Panc1 (cell line): ENCODE data around the gene GPR27. TPM values are rescaled to one million over a fixed set of nuclear protein-coding genes. Genes with fewer than 3 reads are reported as not detected.

Experiments
- ATAC-seq: fragments of 200-7000 bp; cut with Tn5 transposase; 2 replicates; pipeline ENCODE4 v1.9.1; 2020; ENCODE audit warnings: mild to moderate bottlenecking, moderate library complexity
- BruUV-seq: library from RNA; stranded (reverse); fragments of 400-500 nt; replicated peaks from 2 replicates; lab custom pipeline; 2021; lab: Mats Ljungman, UMichigan
- CTCF ChIA-PET: fragments of 300-600 bp; sonication (Branson Sonifier 250); formaldehyde crosslinking; loops from one replicate; lab custom pipeline; 2022; ENCODE audit warnings: antibody characterized with exemption; lab: Charles Lee
- POLR2A ChIA-PET: fragments of 300-600 bp; sonication (Branson Sonifier 250); formaldehyde crosslinking; loops from one replicate; lab custom pipeline; 2022; ENCODE audit warnings: antibody characterized with exemption; lab: Charles Lee
- DNase-seq: peaks from one replicate; pipeline ENCODE4 v3.0.0-alpha.2; 2010; ENCODE audit warnings: low read depth, low spot score
- H3K27ac ChIP-seq: 2 replicates; pipeline ENCODE4 v1.5.1; 2011; ENCODE audit warnings: mild to moderate bottlenecking, low read length, inconsistent platforms
- H3K27me3 ChIP-seq: fragments of 200-500 bp; sonication (Bioruptor generic); 2 replicates; pipeline ENCODE4 v1.6.0; 2014; ENCODE audit warnings: low read length, inconsistent platforms; ENCODE audit not compliant: control insufficient read depth, insufficient read depth
- H3K36me3 ChIP-seq: fragments of 200-500 bp; sonication (Bioruptor generic); 2 replicates; pipeline ENCODE4 v1.5.1; 2014; ENCODE audit warnings: inconsistent platforms, mild to moderate bottlenecking, low read length, moderate library complexity; ENCODE audit not compliant: control insufficient read depth, insufficient read depth
- H3K4me1 ChIP-seq: 2 replicates; pipeline ENCODE4 v1.5.1; 2011; ENCODE audit warnings: inconsistent platforms, mild to moderate bottlenecking, low read length, moderate library complexity; ENCODE audit not compliant: control insufficient read depth, insufficient read depth
- H3K4me3 ChIP-seq, 2 experiments: 2 replicates each; pipeline ENCODE4 v1.5.1; 2011 to 2012; ENCODE audit warnings: low read depth in 2 of 2, low read length in 2 of 2, mild to moderate bottlenecking in 2 of 2, inconsistent platforms in 1 of 2, moderate library complexity in 1 of 2
- H3K9me3 ChIP-seq: fragments of 200-500 bp; sonication (Bioruptor generic); 2 replicates; pipeline ENCODE4 v1.5.1; 2014; ENCODE audit warnings: low read depth, mild to moderate bottlenecking, inconsistent platforms, low read length, moderate library complexity; ENCODE audit not compliant: control insufficient read depth, insufficient read depth
- CTCF ChIP-seq: fragments of 450-650 bp; IDR thresholded peaks from 2 replicates; pipeline ENCODE4 v1.5.1; 2017; ENCODE audit warnings: mild to moderate bottlenecking
- POLR2AphosphoS5 ChIP-seq: IDR thresholded peaks from 2 replicates; pipeline ENCODE4 v1.6.1; 2012; ENCODE audit warnings: mild to moderate bottlenecking, low read depth, low read length, moderate library complexity
- REST ChIP-seq, 2 experiments: IDR thresholded peaks; 2 replicates each; pipeline ENCODE4 v1.6.1; 2011 to 2012; ENCODE audit warnings: low read depth in 2 of 2, control low read depth in 1 of 2, low read length in 1 of 2, mild to moderate bottlenecking in 1 of 2, moderate library complexity in 1 of 2; ENCODE audit not compliant: insufficient read depth in 1 of 2
- SIN3A ChIP-seq: IDR thresholded peaks from 2 replicates; pipeline ENCODE4 v1.6.1; 2012; ENCODE audit warnings: low read depth, mild to moderate bottlenecking, low read length, moderate library complexity, borderline replicate concordance; ENCODE audit not compliant: insufficient read depth
- TCF7L2 ChIP-seq: IDR thresholded peaks from 2 replicates; pipeline ENCODE4 v1.6.1; 2011; ENCODE audit warnings: mild to moderate bottlenecking, low read depth, low read length, inconsistent platforms
- in situ Hi-C: cut with HindIII; loops from 2 replicates; pipeline ENCODE4 v1.10.0; 2016; ENCODE audit warnings: low sequenced_read_pairs, low pct_unique_long_range_greater_than_20kb
- intact Hi-C: fragments of 100-400 bp; cut with micrococcal nuclease; formaldehyde crosslinking; loops from one replicate; pipeline ENCODE4 v1.10.0; 2022; ENCODE audit not compliant: unreplicated experiment
- total RNA-seq: library from RNA; stranded (reverse); gene quantifications from one replicate; pipeline ENCODE4 v1.2.1, GENCODE V29; 2021; ENCODE audit not compliant: unreplicated experiment

GPR27 gene
- total RNA-seq, 1 experiment from 2014 or later: 0.15 TPM

- Histone ChIP-seq H3K27ac (no peak overlapping the region), H3K4me3 (no peak overlapping the region), H3K4me1 (no peaks in the 10 kb centered on the region), H3K27me3 (peaks cover 17% of the 10 kb centered on the region), H3K36me3 (no peaks in the 10 kb centered on the region), H3K9me3 (no peaks in the 10 kb centered on the region)
- in situ Hi-C loops: no loop called here
- DNase-seq (no peak), ATAC-seq (no peak)
- POLR2A ChIA-PET: no interaction called here
- BruUV-seq: no TSS peak
- CTCF ChIA-PET: no interaction called here
- TF ChIP-seq POLR2AphosphoS5: no peak
- no peak for TF ChIP-seq TCF7L2
- TF ChIP-seq SIN3A: no peak
- no peak for TF ChIP-seq CTCF
- no peak for TF ChIP-seq REST (IDR thresholded peaks at IDR 0.05; ENCODE audit: insufficient read depth in 1 of 2, low read depth in 2 of 2, low read length in 1 of 2)
- intact Hi-C loops: no loop called here
Observed at GRCh38 chr3:71721002-71721401, 32.7 kb upstream of the GPR27 start.

GRCh38 chr3:71721651-71722157, 32.0 kb upstream of the GPR27 start:
- POLR2A ChIA-PET: no interaction called here

More at GRCh38 chr3:71721651-71722157, 32.0 kb upstream of the GPR27 start:
- H3K4me1 ChIP-seq: no peaks in the 10 kb centered on the region
- H3K9me3 ChIP-seq: no peaks in the 10 kb centered on the region
- H3K27me3 ChIP-seq: peaks cover 17% of the 10 kb centered on the region
- no peaks in the 10 kb centered on the region for H3K36me3 ChIP-seq
- BruUV-seq: no TSS peak
- TF ChIP-seq REST (IDR thresholded peaks at IDR 0.05; ENCODE audit: insufficient read depth in 1 of 2, low read depth in 2 of 2, low read length in 1 of 2): no peak
- TF ChIP-seq CTCF: no peak
- no peak for TF ChIP-seq POLR2AphosphoS5
- no peak for TF ChIP-seq TCF7L2
- H3K27ac ChIP-seq: no peak overlapping the region
- H3K4me3 ChIP-seq: no peak overlapping the region
- DNase-seq: no peak
- ATAC-seq: no peak
- CTCF ChIA-PET: no interaction called here
- intact Hi-C loops: no loop called here
- in situ Hi-C loops: no loop called here
